Gastrocnemius medialis (tissue), 4 donors: ENCODE measurements around the gene HADH.

Experiments
- POLR2A ChIP-seq, 2 donors: fragments of 450-650 bp; IDR thresholded peaks; one replicate each; pipeline ENCODE4 v1.6.1; 2017; ENCODE audit warnings: antibody characterized with exemption in 2 of 2, mild to moderate bottlenecking in 2 of 2, moderate library complexity in 2 of 2
- TF ChIP-seq, protein P1 (sequence below), 5 experiments: fragments of 450-650 bp in 3 of 5; fragments of 200-600 bp in 2 of 5; sonication (generic) in 2 of 5; IDR thresholded peaks in 4 of 5; conservative IDR thresholded peaks in 1 of 5; 1 replicate in 4 of 5; 2 replicates in 1 of 5; pipeline ENCODE4 v1.5.1; 2016 to 2019; ENCODE audit warnings: antibody characterized with exemption in 5 of 5, mild to moderate bottlenecking in 3 of 5, moderate library complexity in 3 of 5

- TF ChIP-seq, protein P1, sequence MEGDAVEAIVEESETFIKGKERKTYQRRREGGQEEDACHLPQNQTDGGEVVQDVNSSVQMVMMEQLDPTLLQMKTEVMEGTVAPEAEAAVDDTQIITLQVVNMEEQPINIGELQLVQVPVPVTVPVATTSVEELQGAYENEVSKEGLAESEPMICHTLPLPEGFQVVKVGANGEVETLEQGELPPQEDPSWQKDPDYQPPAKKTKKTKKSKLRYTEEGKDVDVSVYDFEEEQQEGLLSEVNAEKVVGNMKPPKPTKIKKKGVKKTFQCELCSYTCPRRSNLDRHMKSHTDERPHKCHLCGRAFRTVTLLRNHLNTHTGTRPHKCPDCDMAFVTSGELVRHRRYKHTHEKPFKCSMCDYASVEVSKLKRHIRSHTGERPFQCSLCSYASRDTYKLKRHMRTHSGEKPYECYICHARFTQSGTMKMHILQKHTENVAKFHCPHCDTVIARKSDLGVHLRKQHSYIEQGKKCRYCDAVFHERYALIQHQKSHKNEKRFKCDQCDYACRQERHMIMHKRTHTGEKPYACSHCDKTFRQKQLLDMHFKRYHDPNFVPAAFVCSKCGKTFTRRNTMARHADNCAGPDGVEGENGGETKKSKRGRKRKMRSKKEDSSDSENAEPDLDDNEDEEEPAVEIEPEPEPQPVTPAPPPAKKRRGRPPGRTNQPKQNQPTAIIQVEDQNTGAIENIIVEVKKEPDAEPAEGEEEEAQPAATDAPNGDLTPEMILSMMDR (IDR thresholded peaks at IDR 0.05 in 4 of 5, conservative IDR thresholded peaks at IDR 0.05 in 1 of 5): no peak
- TF ChIP-seq POLR2A (IDR thresholded peaks at IDR 0.05): no peak
Measured at GRCh38 chr4:108043526-108043925, 53.8 kb downstream of the HADH start.
